B cell (primary cell): ENCODE results near the gene TOX2. TPM values are rescaled to one million over a fixed set of nuclear protein-coding genes. Genes with fewer than 3 reads are reported as not detected.

ENCODE experiments used
- ATAC-seq: fragments of 200-7000 bp; cut with Tn5 transposase; one replicate; pipeline ENCODE4 v1.10.0; 2021; ENCODE audit warnings: low read depth, mild to moderate bottlenecking, moderate number of reproducible peaks, moderate library complexity
- CTCF ChIA-PET: fragments of 350-600 bp; sonication (Branson Sonifier 250); formaldehyde crosslinking; loops from one replicate; lab custom pipeline; 2021; ENCODE audit warnings: antibody characterized with exemption, inconsistent platforms; lab: Charles Lee
- POLR2A ChIA-PET: fragments of 350-600 bp; sonication (Branson Sonifier 250); formaldehyde crosslinking; loops from one replicate; lab custom pipeline; 2021; ENCODE audit warnings: antibody characterized with exemption; lab: Charles Lee
- DNase-seq: peaks from one replicate; pipeline ENCODE4 v3.0.0; 2013
- H2AFZ ChIP-seq: 2 replicates; pipeline ENCODE4 v1.6.1; 2012; ENCODE audit warnings: mild to moderate bottlenecking, low read depth, low read length; ENCODE audit not compliant: insufficient read depth, poor library complexity, severe bottlenecking
- H3K27ac ChIP-seq, 2 donors: 1 replicate in 1 of 2; 2 replicates in 1 of 2; pipeline ENCODE4 v1.5.1; 2012 to 2013; ENCODE audit warnings: low read length in 2 of 2, mild to moderate bottlenecking in 2 of 2, moderate library complexity in 1 of 2
- H3K27me3 ChIP-seq, 4 experiments: fragments of 200-600 bp in 1 of 4; sonication (generic) in 1 of 4; replicated peaks in 1 of 4; 1 replicate in 2 of 4; 2 replicates in 2 of 4; pipeline versions ENCODE4 v1.6.1 to v1.7.0; 2013 to 2016; ENCODE audit warnings: low read length in 3 of 4, mild to moderate bottlenecking in 2 of 4, mixed read lengths in 1 of 4, moderate library complexity in 1 of 4; ENCODE audit not compliant: insufficient read depth in 4 of 4, control insufficient read depth in 3 of 4; ENCODE audit errors: control extremely low read depth in 1 of 4
- H3K36me3 ChIP-seq, 2 experiments: replicated peaks in 1 of 2; 1 replicate in 1 of 2; 2 replicates in 1 of 2; pipeline versions ENCODE4 v1.6.1 to v1.7.1; 2013; ENCODE audit warnings: low read length in 1 of 2; ENCODE audit not compliant: insufficient read depth in 2 of 2, control insufficient read depth in 1 of 2; ENCODE audit errors: control extremely low read depth in 1 of 2, extremely low read depth in 1 of 2
- H3K4me1 ChIP-seq, 2 donors: fragments of 200-600 bp in 1 of 2; sonication (generic) in 1 of 2; 1 replicate in 1 of 2; 2 replicates in 1 of 2; pipeline versions ENCODE4 v1.5.1 to v1.6.1; 2013 to 2017; ENCODE audit warnings: low read length in 2 of 2; ENCODE audit not compliant: control insufficient read depth in 2 of 2, insufficient read depth in 2 of 2
- H3K4me2 ChIP-seq: replicated peaks from 2 replicates; pipeline ENCODE3; 2012; ENCODE audit warnings: mild to moderate bottlenecking, low read depth, low read length; ENCODE audit not compliant: poor library complexity, severe bottlenecking
- H3K4me3 ChIP-seq, 5 experiments: fragments of 200-600 bp in 1 of 5; sonication (generic) in 1 of 5; 1 replicate in 3 of 5; 2 replicates in 2 of 5; pipeline versions ENCODE4 v1.5.1 to v1.7.0; 2011 to 2016; ENCODE audit warnings: low read length in 4 of 5, mild to moderate bottlenecking in 4 of 5, low read depth in 2 of 5, control low read depth in 1 of 5, moderate library complexity in 1 of 5; ENCODE audit not compliant: insufficient read depth in 1 of 5; ENCODE audit errors: control extremely low read depth in 1 of 5, extremely low read depth in 1 of 5
- H3K79me2 ChIP-seq: fragments of 200-600 bp; sonication (generic); one replicate; pipeline ENCODE4 v1.6.0; 2016; ENCODE audit warnings: low read length; ENCODE audit not compliant: control insufficient read depth, insufficient read depth
- H3K9ac ChIP-seq: fragments of 200-600 bp; sonication (generic); 2 replicates; pipeline ENCODE4 v1.6.1; 2017; ENCODE audit warnings: mild to moderate bottlenecking, low read length, moderate library complexity
- H3K9me3 ChIP-seq, 3 donors: one replicate each; pipeline versions ENCODE4 v1.6.1 to v1.7.1; 2013; ENCODE audit warnings: low read length in 2 of 3; ENCODE audit not compliant: control insufficient read depth in 2 of 3, insufficient read depth in 1 of 3; ENCODE audit errors: control extremely low read depth in 1 of 3
- H4K20me1 ChIP-seq: 2 replicates; pipeline ENCODE4 v1.6.0; 2012; ENCODE audit warnings: mild to moderate bottlenecking, low read length; ENCODE audit not compliant: insufficient read depth, control insufficient read depth, poor library complexity, severe bottlenecking
- H3K27ac Mint-ChIP-seq: one replicate; pipeline ENCODE4 v1.8.0; 2021; ENCODE audit warnings: mixed read lengths
- H3K27me3 Mint-ChIP-seq: one replicate; pipeline ENCODE4 v1.8.0; 2021; ENCODE audit warnings: mixed read lengths
- H3K4me1 Mint-ChIP-seq: one replicate; pipeline ENCODE4 v1.8.0; 2021; ENCODE audit warnings: mixed read lengths
- H3K4me3 Mint-ChIP-seq: one replicate; pipeline ENCODE4 v1.8.0; 2021; ENCODE audit warnings: mixed read lengths
- H3K9me3 Mint-ChIP-seq: one replicate; pipeline ENCODE4 v1.8.0; 2022; ENCODE audit warnings: mixed read lengths; ENCODE audit not compliant: insufficient read depth
- EZH2 ChIP-seq: IDR thresholded peaks from 2 replicates; pipeline ENCODE4 v1.6.1; 2012; ENCODE audit warnings: borderline replicate concordance, low read depth, mild to moderate bottlenecking, moderate library complexity, low read length; ENCODE audit not compliant: insufficient read depth, poor library complexity, severe bottlenecking
- WGBS: methylation state at CpG from one replicate; pipeline ENCODE4 v1.1.5; 2013; ENCODE audit warnings: missing lambda C conversion rate; ENCODE audit not compliant: insufficient coverage; 5-methylcytosine and 5-hydroxymethylcytosine counted together
- intact Hi-C: fragments of 100-400 bp; cut with micrococcal nuclease; formaldehyde crosslinking; loops from one replicate; pipeline ENCODE4 v1.10.0; 2022
- polyA plus RNA-seq: library from polyadenylated mRNA; depleted of rRNA; stranded (reverse); fragments of >200 nt; gene quantifications from 2 replicates; pipeline ENCODE4 v1.2.3, GENCODE V29; 2012
- total RNA-seq, 2 donors: library from RNA; stranded (reverse); fragments of 120-200 nt in 1 of 2; gene quantifications; 1 replicate in 1 of 2; 2 replicates in 1 of 2; pipeline versions ENCODE4 v1.2.3 to v1.2.4, GENCODE V29; 2013 to 2022
- TF ChIP-seq, protein P1 (sequence below): fragments of 200-600 bp; IDR thresholded peaks from one replicate; pipeline ENCODE4 v1.8.0; 2022; ENCODE audit warnings: antibody characterized with exemption, mild to moderate bottlenecking

TOX2 gene
- total and polyA plus RNA-seq, 2 donors (not counting 1 experiment from before 2014, with no cell fraction given), result 1.2 to 4.1 TPM

GRCh38 chr20:43878776-43879175 lies 35.9 kb upstream of the TOX2 start:
- Mint-ChIP-seq H3K27me3 (peaks cover 49% of the 10 kb centered on the region), H3K9me3 (no peaks in the 10 kb centered on the region), H3K4me3 (no peak overlapping the region), H3K4me1 (no peaks in the 10 kb centered on the region), H3K27ac (no peak overlapping the region)
- Histone ChIP-seq H3K9ac (no peak overlapping the region), H2AFZ (no peak overlapping the region), H3K27me3 (peaks cover 0 to 13% (median 8%) of the 10 kb centered on the region in 4 experiments), H3K4me2 (no peak overlapping the region), H3K36me3 (no peaks in the 10 kb centered on the region), H3K4me3 (no peak overlapping the region), H3K4me1 (no peaks in the 10 kb centered on the region), H3K9me3 (peaks cover 0 to 5% (median 0%) of the 10 kb centered on the region in 3 donors), H3K79me2 (no peaks in the 10 kb centered on the region), H3K27ac (no peak overlapping the region), H4K20me1 (no peaks in the 10 kb centered on the region)
- intact Hi-C loops, result no loop called here
- TF ChIP-seq EZH2, result no peak
- TF ChIP-seq, protein P1, sequence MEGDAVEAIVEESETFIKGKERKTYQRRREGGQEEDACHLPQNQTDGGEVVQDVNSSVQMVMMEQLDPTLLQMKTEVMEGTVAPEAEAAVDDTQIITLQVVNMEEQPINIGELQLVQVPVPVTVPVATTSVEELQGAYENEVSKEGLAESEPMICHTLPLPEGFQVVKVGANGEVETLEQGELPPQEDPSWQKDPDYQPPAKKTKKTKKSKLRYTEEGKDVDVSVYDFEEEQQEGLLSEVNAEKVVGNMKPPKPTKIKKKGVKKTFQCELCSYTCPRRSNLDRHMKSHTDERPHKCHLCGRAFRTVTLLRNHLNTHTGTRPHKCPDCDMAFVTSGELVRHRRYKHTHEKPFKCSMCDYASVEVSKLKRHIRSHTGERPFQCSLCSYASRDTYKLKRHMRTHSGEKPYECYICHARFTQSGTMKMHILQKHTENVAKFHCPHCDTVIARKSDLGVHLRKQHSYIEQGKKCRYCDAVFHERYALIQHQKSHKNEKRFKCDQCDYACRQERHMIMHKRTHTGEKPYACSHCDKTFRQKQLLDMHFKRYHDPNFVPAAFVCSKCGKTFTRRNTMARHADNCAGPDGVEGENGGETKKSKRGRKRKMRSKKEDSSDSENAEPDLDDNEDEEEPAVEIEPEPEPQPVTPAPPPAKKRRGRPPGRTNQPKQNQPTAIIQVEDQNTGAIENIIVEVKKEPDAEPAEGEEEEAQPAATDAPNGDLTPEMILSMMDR, result no peak
- CTCF ChIA-PET, result no interaction called here
- no CpG with 5 or more reads among the region's 1 CpG for WGBS
- DNase-seq, result no peak
- POLR2A ChIA-PET, result no interaction called here
- no peak for ATAC-seq

DNA sequence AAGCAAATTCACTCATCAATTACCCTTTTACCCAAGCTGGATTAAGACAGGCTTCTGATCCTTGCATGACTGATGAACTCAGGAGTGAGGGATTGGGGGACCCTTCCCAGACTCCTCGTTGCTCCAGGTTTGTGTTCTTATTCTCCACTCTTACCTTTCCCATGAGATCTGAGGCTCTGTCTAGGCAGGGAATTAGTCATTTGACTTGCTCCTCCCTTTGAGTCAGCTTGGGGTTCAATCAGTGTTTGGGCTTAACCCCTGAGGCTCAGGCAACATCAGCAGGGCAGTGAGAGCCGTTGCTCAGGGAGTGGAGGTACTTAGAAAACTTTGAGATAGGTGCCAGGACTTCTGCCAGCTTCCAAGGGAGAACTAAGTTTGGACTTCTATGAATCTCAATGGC lies 20.7 kb upstream of the TOX2 start:
- H3K27me3 ChIP-seq, result peaks cover 0 to 8% (median 1%) of the 10 kb centered on the region in 4 experiments
- H3K9ac ChIP-seq, result no peak overlapping the region
- H3K9me3 ChIP-seq, result peaks cover 2 to 10% (median 8%) of the 10 kb centered on the region in 3 donors
- no peak overlapping the region for H3K4me3 ChIP-seq
- no peak overlapping the region for H3K4me3 Mint-ChIP-seq
- DNase-seq, result no peak
- no peak overlapping the region for H2AFZ ChIP-seq
- no peaks in the 10 kb centered on the region for H3K4me1 Mint-ChIP-seq
- H3K4me2 ChIP-seq, result no peak overlapping the region
- H3K4me1 ChIP-seq, result no peaks in the 10 kb centered on the region
- ChIA-PET CTCF (interaction anchor here (0.6 kb wide), 1 partner anchor 54 kb away, joined by 3 read pairs; no protein-coding TSS in a partner anchor), POLR2A (no interaction called here)
- 71% methylated on average over 1 of the region's 2 CpGs for WGBS
- peaks cover 14% of the 10 kb centered on the region for H3K9me3 Mint-ChIP-seq
- H3K27me3 Mint-ChIP-seq, result peaks cover 43% of the 10 kb centered on the region
- TF ChIP-seq EZH2, result no peak
- TF ChIP-seq, protein P1, result no peak
- H3K27ac Mint-ChIP-seq, result no peak overlapping the region
- intact Hi-C loops, result no loop called here
- H3K27ac ChIP-seq, result no peak overlapping the region
- no peaks in the 10 kb centered on the region for H3K36me3 ChIP-seq
- no peaks in the 10 kb centered on the region for H4K20me1 ChIP-seq
- no peaks in the 10 kb centered on the region for H3K79me2 ChIP-seq
- ATAC-seq, result no peak
